ENCODE measurements around the gene REEP3.

The REEP3 gene

DNA sequence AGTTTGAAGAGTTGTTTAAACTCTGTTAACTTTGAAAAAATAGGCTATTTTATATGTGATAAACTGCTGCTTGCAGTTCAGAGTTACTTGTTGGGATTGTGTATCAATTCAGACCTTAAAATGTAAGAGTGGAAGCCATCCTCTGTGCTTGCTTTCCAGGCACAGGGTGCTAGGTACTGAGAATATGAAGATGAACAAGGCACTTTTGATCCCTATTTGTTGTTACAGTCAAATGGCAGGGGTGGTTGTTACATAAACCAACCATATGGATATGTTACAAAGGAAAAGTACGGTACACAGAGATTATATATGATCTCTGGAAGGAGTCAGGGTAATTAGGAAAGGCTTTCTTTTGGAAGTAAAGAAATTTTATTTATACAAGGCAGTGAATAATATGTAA lies 63.8 kb downstream of the REEP3 start:
- Histone ChIP-seq H3K9me3 (ENCODE audit: control insufficient read depth, insufficient read depth, low read depth, low read length) (no peaks in the 10 kb centered on the region), H3K27ac (ENCODE audit: extremely low read depth, low read depth, low read length) (no peak overlapping the region), H3K4me1 (ENCODE audit: control insufficient read depth, insufficient read depth, low read length) (peaks cover 22% of the 10 kb centered on the region), H3K4me3 (ENCODE audit: low read depth, low read length) (no peak overlapping the region), H3K36me3 (ENCODE audit: control insufficient read depth in 2 of 2, insufficient read depth in 1 of 2, low read length in 2 of 2) (no peaks in the 10 kb centered on the region)
- ChIA-PET POLR2A (no interaction called here), CTCF (interaction anchor here (1.1 kb wide), 1 partner anchor 44 kb away, joined by 3 read pairs; no protein-coding TSS in a partner anchor)
- TF ChIP-seq PRDM1 (tag by site-specific recombination; IDR thresholded peaks at IDR 0.05) = no peak
- TF ChIP-seq, protein P1, sequence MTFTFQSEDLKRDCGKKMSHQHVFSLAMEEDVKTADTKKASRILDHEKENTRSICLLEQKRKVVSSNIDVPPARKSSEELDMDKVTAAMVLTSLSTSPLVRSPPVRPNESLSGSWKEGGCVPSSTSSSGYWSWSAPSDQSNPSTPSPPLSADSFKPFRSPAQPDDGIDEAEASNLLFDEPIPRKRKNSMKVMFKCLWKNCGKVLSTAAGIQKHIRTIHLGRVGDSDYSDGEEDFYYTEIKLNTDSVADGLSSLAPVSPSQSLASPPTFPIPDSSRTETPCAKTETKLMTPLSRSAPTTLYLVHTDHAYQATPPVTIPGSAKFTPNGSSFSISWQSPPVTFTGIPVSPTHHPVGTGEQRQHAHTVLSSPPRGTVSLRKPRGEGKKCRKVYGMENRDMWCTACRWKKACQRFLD (tag by site-specific recombination; IDR thresholded peaks at IDR 0.05) = no peak
- TF ChIP-seq FEZF1 (tag by site-specific recombination; IDR thresholded peaks at IDR 0.05) = 0 out of 2 replicates have a peak, but pooled peaks have one; percentile 33
- TF ChIP-seq ZNF24 (tag by site-specific recombination; IDR thresholded peaks at IDR 0.05) = no peak
- no peak for TF ChIP-seq ZNF354C (tag by site-specific recombination; IDR thresholded peaks at IDR 0.05; ENCODE audit: borderline replicate concordance, low read depth)

DNA sequence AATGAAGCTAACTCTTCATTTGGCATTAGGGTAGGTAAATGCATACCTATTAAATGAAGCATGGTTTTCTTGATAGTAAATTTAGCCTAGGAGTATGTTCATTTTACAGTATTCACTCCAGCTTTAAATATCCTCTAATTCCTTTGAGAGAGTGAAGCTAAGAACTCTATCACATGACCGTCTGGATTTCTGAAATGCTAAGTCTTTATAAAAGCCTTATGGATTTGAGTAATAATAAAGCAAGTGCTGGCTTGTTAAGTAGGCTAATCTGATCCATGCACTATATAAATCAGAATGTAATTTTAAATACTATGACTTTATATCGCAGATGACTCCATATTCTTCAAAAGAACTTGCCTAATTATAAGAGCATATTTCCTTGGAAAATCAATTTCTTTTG lies 64.8 kb downstream of the REEP3 start:
- no peak for TF ChIP-seq ZNF404 (tag by site-specific recombination; IDR thresholded peaks at IDR 0.05)
- peak; percentile 49 for TF ChIP-seq FEZF1 (tag by site-specific recombination; IDR thresholded peaks at IDR 0.05)
- peaks cover 22% of the 10 kb centered on the region for H3K4me1 ChIP-seq (ENCODE audit: control insufficient read depth, insufficient read depth, low read length)
- no peak overlapping the region for H3K4me3 ChIP-seq (ENCODE audit: low read depth, low read length)
- H3K27ac ChIP-seq (ENCODE audit: extremely low read depth, low read depth, low read length) = no peak overlapping the region
- ChIA-PET POLR2A (no interaction called here), CTCF (interaction anchor here (0.6 to 1.1 kb wide), 3 partner anchors 11 to 135 kb away, joined by 3 read pairs; no protein-coding TSS in a partner anchor)
- H3K9me3 ChIP-seq (ENCODE audit: control insufficient read depth, insufficient read depth, low read depth, low read length) = no peaks in the 10 kb centered on the region
- no peaks in the 10 kb centered on the region for H3K36me3 ChIP-seq (ENCODE audit: control insufficient read depth in 2 of 2, insufficient read depth in 1 of 2, low read length in 2 of 2)

DNA sequence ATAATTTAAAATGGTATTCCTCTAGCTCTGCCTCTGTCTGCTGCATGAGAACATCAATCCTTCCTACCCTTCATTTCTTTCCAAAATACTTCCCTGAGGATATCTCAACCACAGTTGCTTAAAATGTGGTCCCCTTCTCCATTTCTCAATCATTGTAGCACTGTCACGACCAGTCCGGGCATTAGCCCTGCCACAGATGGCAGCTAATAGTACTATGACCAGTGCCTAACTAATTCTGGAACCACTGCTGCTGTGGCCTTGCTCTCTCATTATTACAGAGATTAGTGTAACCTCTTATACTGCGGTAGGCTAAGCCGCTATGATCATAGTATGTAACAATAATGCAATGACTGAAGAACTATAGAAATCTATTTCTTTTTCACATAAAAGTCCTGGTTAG lies 66.0 kb downstream of the REEP3 start:
- H3K4me3 ChIP-seq (ENCODE audit: low read depth, low read length) = no peak overlapping the region
- POLR2A ChIA-PET = no interaction called here
- peaks cover 22% of the 10 kb centered on the region for H3K4me1 ChIP-seq (ENCODE audit: control insufficient read depth, insufficient read depth, low read length)

More for the DNA sequence above, 66.0 kb downstream of the REEP3 start:
- TF ChIP-seq, protein P2, sequence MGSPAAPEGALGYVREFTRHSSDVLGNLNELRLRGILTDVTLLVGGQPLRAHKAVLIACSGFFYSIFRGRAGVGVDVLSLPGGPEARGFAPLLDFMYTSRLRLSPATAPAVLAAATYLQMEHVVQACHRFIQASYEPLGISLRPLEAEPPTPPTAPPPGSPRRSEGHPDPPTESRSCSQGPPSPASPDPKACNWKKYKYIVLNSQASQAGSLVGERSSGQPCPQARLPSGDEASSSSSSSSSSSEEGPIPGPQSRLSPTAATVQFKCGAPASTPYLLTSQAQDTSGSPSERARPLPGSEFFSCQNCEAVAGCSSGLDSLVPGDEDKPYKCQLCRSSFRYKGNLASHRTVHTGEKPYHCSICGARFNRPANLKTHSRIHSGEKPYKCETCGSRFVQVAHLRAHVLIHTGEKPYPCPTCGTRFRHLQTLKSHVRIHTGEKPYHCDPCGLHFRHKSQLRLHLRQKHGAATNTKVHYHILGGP (tag by site-specific recombination; IDR thresholded peaks at IDR 0.05) = no peak
- TF ChIP-seq ZNF140 (tag by site-specific recombination; IDR thresholded peaks at IDR 0.05) = no peak
- TF ChIP-seq, protein P3, sequence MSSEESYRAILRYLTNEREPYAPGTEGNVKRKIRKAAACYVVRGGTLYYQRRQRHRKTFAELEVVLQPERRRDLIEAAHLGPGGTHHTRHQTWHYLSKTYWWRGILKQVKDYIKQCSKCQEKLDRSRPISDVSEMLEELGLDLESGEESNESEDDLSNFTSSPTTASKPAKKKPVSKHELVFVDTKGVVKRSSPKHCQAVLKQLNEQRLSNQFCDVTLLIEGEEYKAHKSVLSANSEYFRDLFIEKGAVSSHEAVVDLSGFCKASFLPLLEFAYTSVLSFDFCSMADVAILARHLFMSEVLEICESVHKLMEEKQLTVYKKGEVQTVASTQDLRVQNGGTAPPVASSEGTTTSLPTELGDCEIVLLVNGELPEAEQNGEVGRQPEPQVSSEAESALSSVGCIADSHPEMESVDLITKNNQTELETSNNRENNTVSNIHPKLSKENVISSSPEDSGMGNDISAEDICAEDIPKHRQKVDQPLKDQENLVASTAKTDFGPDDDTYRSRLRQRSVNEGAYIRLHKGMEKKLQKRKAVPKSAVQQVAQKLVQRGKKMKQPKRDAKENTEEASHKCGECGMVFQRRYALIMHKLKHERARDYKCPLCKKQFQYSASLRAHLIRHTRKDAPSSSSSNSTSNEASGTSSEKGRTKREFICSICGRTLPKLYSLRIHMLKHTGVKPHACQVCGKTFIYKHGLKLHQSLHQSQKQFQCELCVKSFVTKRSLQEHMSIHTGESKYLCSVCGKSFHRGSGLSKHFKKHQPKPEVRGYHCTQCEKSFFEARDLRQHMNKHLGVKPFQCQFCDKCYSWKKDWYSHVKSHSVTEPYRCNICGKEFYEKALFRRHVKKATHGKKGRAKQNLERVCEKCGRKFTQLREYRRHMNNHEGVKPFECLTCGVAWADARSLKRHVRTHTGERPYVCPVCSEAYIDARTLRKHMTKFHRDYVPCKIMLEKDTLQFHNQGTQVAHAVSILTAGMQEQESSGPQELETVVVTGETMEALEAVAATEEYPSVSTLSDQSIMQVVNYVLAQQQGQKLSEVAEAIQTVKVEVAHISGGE (tag by site-specific recombination; conservative IDR thresholded peaks at IDR 0.05; ENCODE audit: low read depth) = no peak
- TF ChIP-seq, protein P4, sequence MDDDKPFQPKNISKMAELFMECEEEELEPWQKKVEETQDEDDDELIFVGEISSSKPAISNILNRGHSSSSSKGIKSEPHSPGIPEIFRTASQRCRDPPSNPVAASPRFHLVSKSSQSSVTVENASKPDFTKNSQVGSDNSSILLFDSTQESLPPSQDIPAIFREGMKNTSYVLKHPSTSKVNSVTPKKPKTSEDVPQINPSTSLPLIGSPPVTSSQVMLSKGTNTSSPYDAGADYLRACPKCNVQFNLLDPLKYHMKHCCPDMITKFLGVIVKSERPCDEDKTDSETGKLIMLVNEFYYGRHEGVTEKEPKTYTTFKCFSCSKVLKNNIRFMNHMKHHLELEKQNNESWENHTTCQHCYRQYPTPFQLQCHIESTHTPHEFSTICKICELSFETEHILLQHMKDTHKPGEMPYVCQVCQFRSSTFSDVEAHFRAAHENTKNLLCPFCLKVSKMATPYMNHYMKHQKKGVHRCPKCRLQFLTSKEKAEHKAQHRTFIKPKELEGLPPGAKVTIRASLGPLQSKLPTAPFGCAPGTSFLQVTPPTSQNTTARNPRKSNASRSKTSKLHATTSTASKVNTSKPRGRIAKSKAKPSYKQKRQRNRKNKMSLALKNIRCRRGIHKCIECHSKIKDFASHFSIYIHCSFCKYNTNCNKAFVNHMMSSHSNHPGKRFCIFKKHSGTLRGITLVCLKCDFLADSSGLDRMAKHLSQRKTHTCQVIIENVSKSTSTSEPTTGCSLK (tag by site-specific recombination; IDR thresholded peaks at IDR 0.05) = no peak
- no peak for TF ChIP-seq ZNF184 (tag by site-specific recombination; IDR thresholded peaks at IDR 0.05)
- CTCF ChIA-PET = interaction anchor here (0.6 to 1.1 kb wide), 4 partner anchors 36 to 416 kb away, joined by 3 to 5 read pairs (median 4); no protein-coding TSS in a partner anchor
- no peak overlapping the region for H3K27ac ChIP-seq (ENCODE audit: extremely low read depth, low read depth, low read length)
- no peaks in the 10 kb centered on the region for H3K9me3 ChIP-seq (ENCODE audit: control insufficient read depth, insufficient read depth, low read depth, low read length)
- H3K36me3 ChIP-seq (ENCODE audit: control insufficient read depth in 2 of 2, insufficient read depth in 1 of 2, low read length in 2 of 2) = no peaks in the 10 kb centered on the region
